ENCODE measurements around the gene IL17RC.
"Not testable (repeated sequence)": the region's sequence is repeated elsewhere in the genome, so short reads cannot be mapped to it uniquely, and the experiment has no call there.

Gene IL17RC

DNA sequence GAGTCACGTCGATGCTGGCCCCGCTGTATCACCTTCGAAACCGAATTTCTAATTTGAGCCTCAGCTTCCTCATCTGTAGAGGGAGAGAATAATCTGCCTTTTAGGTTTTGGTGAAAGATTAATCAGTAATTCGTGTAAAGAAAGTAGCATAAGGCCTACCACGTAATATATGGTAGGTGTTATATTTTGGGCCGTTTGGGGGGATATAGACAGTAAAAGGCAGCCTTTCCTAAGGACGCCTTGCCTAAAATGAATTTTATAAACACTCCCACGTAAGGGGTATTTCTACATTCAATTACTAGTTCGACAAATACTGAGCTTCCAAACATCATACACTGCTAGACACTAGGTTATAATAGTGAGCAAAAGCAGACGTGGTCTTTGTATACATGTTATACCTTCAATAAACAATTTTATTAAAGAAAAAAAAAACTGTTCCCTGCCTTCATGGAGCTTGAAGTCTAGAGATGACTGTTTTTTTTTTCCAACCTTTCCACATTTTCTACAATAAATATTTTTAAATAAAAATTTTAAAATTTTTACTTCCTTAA is 25.8 kb upstream of the IL17RC start:
- in situ Hi-C loops (cut with MboI; ENCODE audit: low sequenced_read_pairs): no loop called here

DNA sequence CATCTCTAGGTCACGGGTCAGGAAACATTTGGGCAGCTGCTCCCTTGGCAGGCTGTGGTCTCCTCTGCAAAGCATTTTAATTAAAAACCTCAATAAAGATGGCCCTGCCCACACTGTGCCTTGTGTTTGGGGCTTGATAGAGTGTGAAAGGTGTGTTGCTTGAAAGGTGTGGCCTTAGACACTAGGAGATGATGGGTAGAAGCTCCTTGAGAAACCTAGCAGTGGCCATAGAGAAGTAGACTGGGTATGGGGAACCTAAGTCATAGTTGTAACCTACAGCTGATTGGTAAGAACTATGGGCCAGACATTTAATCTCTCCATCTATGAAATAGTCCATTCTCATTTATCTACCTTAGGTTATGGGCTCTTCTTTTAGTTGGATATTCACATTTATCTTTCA is 23.2 kb upstream of the IL17RC start:
- in situ Hi-C loops (cut with MboI; ENCODE audit: low sequenced_read_pairs): no loop called here

DNA sequence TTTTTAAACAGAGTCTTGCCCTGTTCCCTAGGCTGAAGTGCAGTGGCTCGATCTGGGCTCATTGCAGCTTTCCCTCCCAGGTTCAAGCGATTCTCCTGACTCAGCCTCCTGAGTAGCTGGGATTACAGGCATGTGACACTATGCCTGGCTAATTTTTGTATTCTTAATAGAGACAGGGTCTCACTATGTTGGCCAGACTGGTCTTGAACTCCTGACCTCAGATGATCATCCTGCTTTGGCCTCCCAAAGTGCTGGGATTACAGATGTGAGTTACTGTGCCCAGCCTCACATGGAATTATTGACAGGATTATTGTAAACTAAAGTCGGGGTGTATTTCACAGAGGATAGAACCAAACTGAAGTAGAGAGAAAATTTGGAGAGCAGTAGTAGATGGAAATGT is 21.2 kb upstream of the IL17RC start:
- in situ Hi-C loops (cut with MboI; ENCODE audit: low sequenced_read_pairs): not testable (repeated sequence)

DNA sequence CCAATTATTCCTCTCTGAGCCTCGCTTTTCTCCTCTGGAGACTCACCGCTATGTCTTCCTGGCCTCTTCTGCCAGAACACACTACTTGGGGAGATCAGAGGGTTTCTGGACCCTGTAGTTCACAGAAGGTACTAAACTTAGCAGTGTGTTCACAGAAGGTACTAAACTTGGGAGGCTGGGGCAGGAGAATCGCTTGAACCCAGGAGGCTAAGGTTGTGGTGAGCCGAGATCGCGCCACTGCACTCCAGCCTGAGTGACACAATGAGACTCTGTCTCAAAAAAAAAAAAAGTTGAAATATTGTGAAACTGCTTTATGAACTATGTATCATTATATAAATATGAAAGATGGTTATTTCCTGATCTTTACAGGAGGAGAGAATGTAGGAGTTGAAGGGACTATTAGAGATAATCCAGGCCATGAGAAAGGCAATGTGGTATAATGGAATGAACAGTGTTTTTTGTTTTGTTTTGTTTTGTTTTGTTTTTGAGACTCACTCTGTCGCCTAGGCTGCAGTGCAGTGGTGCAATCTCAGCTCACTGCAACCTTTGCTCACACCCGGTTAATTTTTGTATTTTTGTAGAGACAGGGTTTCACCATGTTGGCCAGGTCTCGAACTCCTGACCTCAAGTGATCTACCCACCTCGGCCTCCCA is 20.0 kb upstream of the IL17RC start:
- in situ Hi-C loops (cut with MboI; ENCODE audit: low sequenced_read_pairs): not testable (repeated sequence)

DNA sequence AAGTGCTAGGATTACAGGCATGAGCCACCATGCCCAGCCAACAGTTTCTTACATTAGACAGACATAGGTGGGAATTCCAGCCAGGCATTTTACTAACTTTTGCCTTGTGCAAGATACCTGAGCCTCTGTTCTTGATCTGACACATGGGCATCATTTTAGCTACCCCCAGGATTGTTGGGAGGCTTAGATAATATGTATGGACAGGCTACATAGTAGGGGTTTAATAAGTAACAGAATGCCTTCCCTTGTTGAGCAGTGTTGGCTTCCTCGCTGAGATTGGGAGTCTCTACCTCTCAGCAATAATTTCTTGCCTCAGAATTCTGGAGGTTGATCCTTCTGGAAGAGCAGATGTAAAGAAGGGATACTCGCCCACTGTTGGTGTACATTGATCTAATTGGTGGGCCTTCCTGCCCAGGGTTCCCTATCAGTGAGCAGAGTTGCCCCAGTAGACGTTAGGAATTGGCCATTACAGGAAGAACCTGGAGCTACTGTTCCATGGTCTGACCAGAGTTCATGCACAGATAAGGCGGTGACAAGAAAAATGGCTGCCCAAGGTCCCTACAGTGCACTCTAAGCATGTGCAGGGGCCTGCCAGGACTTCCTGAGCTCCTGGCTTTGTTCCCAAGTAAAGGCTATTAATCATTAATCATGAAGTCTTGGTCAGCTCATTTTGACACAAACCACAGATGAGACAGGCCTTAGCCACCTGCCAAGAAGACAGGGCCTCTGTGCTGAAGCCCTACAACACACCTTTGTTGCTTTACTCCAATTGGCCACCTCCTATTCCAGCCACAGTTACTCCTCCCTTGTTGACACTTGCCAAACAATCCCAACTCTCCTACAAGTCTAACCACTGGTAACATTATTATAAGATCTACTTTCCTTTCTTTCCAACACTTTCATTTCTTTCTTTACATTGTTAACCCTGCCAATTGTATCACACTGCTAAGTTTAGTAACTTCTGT is 19.2 kb upstream of the IL17RC start:
- in situ Hi-C loops (cut with MboI; ENCODE audit: low sequenced_read_pairs): no loop called here

DNA sequence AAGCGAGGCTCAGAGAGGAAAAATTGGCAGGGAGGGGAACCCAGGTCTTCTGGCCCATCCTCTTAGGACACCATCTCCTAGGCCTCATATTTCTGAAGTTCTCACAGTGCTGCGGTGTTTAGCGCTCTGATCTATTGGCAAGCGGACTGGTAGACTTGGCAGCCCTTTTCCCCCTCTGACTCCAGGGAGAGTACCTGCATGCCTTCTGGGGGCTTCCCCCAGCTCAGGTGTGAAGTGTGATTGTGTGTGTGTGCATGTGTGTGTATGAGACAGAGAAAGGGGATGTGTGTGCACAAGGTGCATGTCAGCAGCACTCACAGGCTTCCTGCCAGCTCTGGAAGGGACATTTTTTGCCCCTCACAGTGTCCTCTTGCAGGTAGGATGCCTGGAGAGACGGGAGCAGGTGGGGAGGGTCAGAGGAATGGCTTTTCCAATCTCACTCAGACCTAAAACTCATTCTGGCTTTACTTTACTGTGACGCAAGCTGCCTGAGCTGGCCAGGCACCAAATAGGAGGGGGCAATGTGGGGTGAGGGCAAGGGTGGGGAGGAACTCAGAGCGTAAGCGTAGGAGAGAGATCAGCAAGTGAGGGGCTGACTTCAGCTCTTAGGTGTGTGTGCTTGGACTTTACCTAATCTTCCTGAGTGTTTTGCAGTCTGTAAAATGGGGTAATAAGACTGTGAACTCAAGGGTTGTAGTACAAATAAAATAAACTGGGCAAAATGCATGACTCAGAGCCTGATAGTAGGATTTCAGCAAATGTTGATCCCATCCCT is 18.2 kb upstream of the IL17RC start:
- in situ Hi-C loops (cut with MboI; ENCODE audit: low sequenced_read_pairs): no loop called here

DNA sequence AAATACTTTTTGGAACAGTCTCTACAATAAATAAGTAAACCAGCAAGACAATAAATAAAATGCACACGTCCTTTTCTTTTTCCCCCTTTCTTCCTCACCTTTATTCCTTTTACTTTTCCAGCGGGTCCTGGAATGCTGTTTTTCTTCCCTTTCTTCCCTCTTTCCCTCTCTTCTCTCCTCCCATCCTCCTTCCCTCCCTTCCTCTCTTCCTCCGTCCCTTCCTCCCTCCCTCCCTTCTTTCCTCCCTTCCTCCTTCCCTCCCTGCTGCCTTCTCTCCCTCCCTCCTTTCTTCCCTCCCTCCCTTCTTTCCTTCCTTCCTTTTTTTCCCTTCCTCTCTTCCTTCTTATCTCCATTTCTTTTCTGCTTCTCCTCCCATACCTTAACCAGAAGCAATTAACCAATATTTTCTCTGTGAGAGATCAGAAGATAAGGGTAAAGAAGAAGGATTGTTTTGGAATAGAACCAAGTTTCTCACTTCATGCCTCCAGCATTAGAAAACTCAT is 17.6 kb upstream of the IL17RC start:
- in situ Hi-C loops (cut with MboI; ENCODE audit: low sequenced_read_pairs): no loop called here

DNA sequence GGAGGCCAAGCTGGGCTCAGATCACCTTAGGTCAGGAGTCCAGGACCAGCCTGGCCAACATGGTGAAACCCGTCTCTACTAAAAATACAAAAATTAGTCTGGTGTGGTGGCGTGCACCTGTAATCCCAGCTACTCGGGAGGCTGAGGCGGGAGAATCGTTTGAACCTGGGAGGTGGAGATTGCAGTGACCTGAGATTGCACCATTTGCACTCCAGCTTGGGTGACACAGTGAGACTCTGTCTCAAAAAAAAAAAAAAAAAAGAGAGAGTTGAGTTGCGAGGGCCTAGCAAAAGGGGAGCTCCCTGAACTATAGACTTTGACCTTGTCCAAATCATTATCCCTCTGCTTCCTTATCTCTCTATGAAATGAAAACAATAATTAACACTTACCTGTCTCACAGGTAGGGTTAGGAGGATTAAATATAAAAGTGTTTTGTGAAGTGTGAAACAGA is 15.9 kb upstream of the IL17RC start:
- in situ Hi-C loops (cut with MboI; ENCODE audit: low sequenced_read_pairs): not testable (repeated sequence)

DNA sequence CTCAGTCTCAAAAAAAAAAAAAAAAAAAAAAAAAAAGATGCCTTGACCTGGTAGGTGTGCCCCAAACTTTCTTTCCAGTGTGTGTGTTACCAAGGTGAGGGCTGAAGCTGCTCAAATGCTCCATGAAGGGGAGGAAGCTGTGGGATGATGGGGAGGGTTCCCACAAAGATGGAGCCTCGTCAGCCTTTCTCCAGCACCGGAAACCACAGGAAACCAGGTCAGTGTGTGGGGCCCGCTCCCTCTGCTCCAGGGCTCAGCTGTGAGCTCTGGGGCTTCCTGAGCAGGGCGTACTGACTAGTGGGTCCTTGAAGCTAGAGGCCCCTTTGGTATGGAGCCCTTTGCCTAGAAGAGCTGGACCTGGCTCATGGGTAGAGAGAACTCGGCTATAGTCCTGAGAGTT is 14.9 kb upstream of the IL17RC start:
- in situ Hi-C loops (cut with MboI; ENCODE audit: low sequenced_read_pairs): no loop called here

DNA sequence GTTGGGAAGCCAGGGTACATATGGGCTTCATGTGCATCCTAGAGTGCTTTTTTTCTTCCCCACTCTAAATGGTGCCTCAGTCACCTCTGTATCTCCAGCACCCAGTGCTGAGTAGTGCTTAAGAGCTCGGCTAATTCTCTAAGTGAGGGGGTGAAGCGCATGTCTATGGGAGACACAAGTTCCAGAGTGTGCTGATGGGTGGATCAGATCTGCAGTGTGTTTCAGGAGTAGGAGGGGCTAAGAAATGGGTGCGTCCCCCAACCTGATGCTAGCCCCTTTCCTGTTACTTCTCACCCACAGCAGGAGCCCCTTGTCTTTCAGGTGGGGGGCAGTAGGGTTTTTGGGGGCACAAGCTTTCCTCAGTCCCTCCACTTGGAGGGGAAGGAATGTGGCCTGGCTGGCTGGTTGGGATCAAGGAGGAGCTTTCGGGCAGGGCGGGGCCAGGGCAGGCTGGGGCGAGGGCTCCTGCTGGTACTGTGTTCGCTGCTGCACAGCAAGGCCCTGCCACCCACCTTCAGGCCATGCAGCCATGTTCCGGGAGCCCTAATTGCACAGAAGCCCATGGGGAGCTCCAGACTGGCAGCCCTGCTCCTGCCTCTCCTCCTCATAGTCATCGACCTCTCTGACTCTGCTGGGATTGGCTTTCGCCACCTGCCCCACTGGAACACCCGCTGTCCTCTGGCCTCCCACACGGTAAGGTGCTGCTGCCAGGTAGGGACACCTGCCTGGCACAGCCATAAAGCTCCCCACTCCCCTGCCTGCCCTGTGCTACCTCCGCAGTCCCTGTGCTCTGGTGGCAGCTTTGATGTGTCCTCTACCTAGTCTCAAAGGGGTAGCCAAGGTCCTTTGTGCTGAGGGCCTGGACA is 14.3 kb upstream of the IL17RC start, which contains the start of gene IL17RE:
TSS of gene IL17RE (plus strand) at position 477 of the 866 bp plus-strand sequence. CDS start at position 562, 85 bp downstream.
- in situ Hi-C loops (cut with MboI; ENCODE audit: low sequenced_read_pairs): no loop called here

DNA sequence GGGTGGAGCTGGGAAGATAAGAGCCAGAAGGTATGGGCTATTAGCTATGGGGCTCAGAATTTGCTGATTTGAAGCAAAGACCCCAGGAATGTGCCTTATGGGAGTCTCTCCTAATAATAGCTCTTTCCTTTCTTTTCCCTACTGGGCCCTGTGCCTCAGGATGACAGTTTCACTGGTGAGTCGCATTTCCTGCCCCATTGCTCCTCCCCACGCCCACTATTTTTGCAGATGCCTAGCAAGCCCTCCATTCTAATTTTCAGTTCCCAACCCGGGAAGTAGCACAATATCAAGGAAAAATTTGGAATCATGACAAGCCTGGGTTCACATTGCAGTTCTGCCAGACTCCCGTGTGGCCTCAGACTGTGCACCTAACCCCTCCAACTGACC is 13.7 kb upstream of the IL17RC start:
- in situ Hi-C loops (cut with MboI; ENCODE audit: low sequenced_read_pairs): no loop called here

DNA sequence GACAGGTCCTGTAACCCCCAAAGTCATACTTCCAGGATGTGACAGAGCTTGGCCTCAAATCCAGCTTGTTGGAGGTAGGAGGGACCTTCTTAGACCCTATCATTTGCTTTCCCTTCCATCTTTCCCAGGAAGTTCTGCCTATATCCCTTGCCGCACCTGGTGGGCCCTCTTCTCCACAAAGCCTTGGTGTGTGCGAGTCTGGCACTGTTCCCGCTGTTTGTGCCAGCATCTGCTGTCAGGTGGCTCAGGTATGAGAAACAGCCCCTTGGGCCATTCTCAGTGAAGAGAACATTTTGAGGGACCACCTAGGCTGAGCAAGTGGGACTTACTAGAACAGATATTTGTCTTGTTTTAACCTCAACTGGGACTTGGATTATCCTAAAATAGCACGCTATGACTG is 13.0 kb upstream of the IL17RC start:
- in situ Hi-C loops (cut with MboI; ENCODE audit: low sequenced_read_pairs): no loop called here

DNA sequence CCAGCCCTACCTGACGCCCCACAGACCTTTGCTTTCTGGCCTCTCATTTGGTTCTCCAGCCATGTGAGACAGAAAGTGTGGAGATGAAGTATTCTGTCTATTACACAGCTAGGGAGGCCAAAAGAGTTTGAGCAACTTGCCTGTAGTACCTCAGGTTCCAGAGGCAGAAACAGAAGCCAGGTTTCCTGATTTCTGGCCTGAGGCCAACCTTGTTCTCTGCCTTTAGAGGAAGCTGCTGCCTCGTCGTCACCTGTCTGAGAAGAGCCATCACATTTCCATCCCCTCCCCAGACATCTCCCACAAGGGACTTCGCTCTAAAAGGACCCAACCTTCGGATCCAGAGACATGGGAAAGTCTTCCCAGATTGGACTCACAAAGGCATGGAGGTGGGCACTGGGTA is 10.4 kb upstream of the IL17RC start:
- in situ Hi-C loops (cut with MboI; ENCODE audit: low sequenced_read_pairs): no loop called here

DNA sequence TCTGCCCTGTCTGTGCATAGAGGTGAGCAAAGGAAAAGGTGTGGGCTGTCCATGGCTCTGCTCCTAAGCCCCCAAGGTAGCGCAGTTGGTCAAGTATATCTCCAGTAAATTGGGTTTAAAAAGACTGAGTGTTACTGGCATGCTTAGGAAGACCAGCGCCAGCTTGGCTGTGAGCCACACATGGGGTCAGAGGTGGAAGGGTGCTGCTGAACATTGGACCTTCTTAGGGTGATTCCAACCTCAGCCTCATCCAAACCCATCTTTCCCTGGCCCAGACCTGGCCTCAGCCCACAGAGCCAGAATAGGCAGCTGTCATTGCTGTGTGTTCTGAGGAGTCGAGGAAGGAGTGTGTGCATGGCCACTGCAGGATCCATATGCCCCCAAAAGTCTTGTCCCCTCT is 8.6 kb upstream of the IL17RC start:
- in situ Hi-C loops (cut with MboI; ENCODE audit: low sequenced_read_pairs): no loop called here

DNA sequence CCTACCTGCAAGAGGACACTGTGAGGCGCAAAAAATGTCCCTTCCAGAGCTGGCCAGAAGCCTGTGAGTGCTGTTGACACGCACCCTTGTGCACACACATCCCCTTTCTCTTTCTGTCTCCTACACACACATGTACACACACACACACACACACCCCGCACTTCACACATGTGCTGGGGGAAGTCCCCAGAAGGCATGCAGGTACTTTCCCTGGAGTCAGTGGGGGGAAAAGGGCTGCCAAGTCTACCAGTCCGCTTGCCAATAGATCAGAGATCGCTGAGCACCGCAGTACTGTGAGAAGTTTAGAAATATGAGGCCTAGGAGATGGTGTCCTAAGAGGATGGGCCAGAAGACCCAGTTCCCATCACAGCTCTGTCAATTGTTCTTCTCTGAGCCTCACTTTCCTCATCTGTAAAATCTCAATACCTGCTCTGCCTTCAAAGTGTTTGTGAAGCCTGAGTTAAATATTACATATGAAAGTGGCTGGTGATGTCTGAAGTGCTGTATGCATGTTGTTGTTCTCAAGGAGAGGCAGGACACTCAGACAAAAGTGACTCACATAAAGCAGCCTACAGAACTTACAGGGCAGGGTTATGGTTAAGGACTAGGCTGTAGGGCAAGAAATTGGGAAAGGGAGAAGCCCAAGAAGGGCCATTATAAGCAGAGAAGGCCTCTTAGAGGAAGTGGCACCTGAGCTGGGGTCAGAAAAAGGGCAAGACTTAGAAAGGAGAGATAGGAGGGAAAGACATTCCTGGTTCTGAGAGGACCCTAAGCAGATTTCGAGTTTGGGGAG is 7.5 kb upstream of the IL17RC start:
- in situ Hi-C loops (cut with MboI; ENCODE audit: low sequenced_read_pairs): no loop called here

DNA sequence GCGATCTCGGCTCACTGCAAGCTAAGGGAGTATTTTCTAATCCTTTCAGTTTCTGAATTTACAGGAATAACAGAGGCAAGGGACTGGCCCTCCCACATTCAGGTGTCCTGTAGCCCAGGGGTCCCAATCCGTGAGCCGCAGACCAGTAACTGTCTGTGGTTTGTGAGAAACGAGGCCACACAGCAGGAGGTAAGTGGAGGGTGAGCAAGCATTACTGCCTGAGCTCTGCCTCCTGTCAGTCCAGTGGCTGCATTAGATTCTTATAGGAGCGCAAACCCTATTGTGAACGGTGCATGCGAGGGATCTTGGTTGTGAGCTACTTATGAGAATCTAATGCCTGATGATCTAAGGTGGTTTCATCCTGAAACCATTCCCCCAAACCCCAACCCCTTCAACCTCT is 5.0 kb upstream of the IL17RC start:
- in situ Hi-C loops (cut with MboI; ENCODE audit: low sequenced_read_pairs): no loop called here

DNA sequence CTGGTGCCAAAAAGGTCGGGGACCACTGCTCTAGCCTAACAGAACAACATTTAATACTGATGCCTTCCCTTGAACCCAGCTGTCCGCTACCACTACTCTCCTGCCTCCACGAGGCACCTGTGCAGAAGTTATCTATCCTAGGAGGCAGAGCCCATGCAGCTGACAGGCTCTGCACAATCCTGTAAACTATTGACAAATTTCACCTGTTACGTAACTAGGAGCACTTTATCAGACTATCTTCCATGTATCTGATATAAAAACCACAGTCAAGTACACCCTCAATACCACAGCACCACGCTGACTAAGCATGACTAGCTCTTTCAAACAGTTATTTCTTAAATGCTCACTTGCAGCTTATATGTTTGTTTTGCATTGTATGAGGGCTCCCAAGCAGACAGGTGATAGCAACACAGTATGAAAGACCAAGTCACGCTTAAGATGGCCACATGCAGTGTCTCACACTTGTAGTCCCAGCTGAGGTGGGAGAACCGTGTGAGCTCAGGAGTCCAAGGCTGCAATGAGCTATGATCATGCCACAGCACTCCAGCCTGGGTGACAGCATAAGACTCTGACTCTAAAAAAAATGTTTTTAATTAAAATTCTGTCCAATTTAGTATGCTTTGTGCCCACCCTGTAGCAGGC is 4.5 kb upstream of the IL17RC start:
- in situ Hi-C loops (cut with MboI; ENCODE audit: low sequenced_read_pairs): no loop called here

DNA sequence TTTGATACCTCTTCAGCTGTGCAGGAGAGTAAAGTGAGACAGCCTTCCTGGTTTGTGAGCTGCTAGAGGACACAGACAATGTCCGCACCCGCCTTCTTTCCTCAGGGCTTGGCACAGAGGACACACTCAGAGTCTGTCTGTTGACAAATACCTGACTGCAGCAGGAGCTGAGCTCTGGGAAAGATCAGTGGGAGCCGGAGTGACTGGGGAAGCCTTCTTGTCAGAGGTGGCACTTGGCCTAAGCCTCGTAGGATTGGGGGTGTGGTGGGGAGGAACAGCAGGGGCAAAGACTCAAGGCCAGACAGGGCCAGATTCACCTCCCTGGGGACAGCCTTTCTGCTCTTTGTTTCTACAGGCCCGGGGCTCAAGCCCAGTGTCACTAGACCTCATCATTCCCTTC is 3.3 kb upstream of the IL17RC start:
- in situ Hi-C loops (cut with MboI; ENCODE audit: low sequenced_read_pairs): no loop called here

DNA sequence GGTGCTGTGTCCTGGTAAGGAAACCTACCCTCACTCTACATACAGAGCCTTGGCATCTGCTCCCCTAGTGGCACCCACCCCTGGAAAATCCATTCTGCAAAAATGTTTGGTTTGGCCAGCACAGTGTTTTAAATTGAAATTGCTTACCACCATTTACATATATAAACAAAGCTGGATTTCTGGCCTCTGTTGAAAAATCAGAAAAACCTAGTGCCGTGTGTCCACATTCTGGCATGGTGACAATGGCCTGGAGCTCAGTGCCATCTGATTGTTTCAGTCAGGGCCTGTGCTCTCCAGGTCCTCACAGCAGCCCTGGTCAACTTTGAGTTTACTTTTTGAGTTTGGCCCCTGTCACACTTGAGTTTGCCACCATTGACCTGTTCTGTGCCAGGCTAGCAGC is 2.9 kb upstream of the IL17RC start:
- in situ Hi-C loops (cut with MboI; ENCODE audit: low sequenced_read_pairs): no loop called here

Measured in hTERT RPE-1 (cell line).